Measurements from ENCODE around the gene SKAP2. TPM values are rescaled to one million over a fixed set of nuclear protein-coding genes. Genes with fewer than 3 reads are reported as not detected.

SKAP2 gene
- polyA plus RNA-seq, 1 experiment = 16.0 TPM

- Histone ChIP-seq H3K4me3 (ENCODE audit: low read depth, low read length) (no peak overlapping the region), H3K9me3 (ENCODE audit: control insufficient read depth, insufficient read depth, low read length) (no peaks in the 10 kb centered on the region), H3K27me3 (ENCODE audit: control insufficient read depth, insufficient read depth, low read length) (peaks cover 3% of the 10 kb centered on the region), H3K27ac (ENCODE audit: low read depth, low read length) (no peak overlapping the region)
- no peak for DNase-seq (ENCODE audit: low read depth, low spot score)
- POLR2A ChIA-PET = no interaction called here
- TF ChIP-seq CTCF (IDR thresholded peaks at IDR 0.05; ENCODE audit: low read depth, low read length) = no peak
- CTCF ChIA-PET = interaction anchor here (0.5 to 1.1 kb wide), 2 partner anchors 115 to 530 kb away, joined by 3 to 4 read pairs; no protein-coding TSS in a partner anchor
Measured at GRCh38 chr7:26899519-26899918, 35.1 kb upstream of the SKAP2 start.

- ChIA-PET CTCF (interaction anchor here (1.1 kb wide), 1 partner anchor 529 kb away, joined by 3 read pairs; no protein-coding TSS in a partner anchor), POLR2A (no interaction called here)
- no peak overlapping the region for H3K4me3 ChIP-seq (ENCODE audit: low read depth, low read length)
- no peaks in the 10 kb centered on the region for H3K9me3 ChIP-seq (ENCODE audit: control insufficient read depth, insufficient read depth, low read length)
- peaks cover 3% of the 10 kb centered on the region for H3K27me3 ChIP-seq (ENCODE audit: control insufficient read depth, insufficient read depth, low read length)
- no peak for DNase-seq (ENCODE audit: low read depth, low spot score)
- TF ChIP-seq CTCF (IDR thresholded peaks at IDR 0.05; ENCODE audit: low read depth, low read length) = no peak
- no peak overlapping the region for H3K27ac ChIP-seq (ENCODE audit: low read depth, low read length)
Measured at GRCh38 chr7:26898891-26899290, 34.5 kb upstream of the SKAP2 start.

- Histone ChIP-seq H3K9me3 (ENCODE audit: control insufficient read depth, insufficient read depth, low read length) (no peaks in the 10 kb centered on the region), H3K4me3 (ENCODE audit: low read depth, low read length) (no peak overlapping the region), H3K27ac (ENCODE audit: low read depth, low read length) (no peak overlapping the region), H3K27me3 (ENCODE audit: control insufficient read depth, insufficient read depth, low read length) (peaks cover 3% of the 10 kb centered on the region)
- no peak for TF ChIP-seq CTCF (IDR thresholded peaks at IDR 0.05; ENCODE audit: low read depth, low read length)
- ChIA-PET POLR2A (no interaction called here), CTCF (no interaction called here)
- no peak for DNase-seq (ENCODE audit: low read depth, low spot score)
Measured at GRCh38 chr7:26897928-26898327, 33.5 kb upstream of the SKAP2 start.

GRCh38 chr7:26891400-26892350 lies 27.3 kb upstream of the SKAP2 start:
- no peak overlapping the region for H3K27ac ChIP-seq (ENCODE audit: low read depth, low read length)
- ChIA-PET CTCF (no interaction called here), POLR2A (no interaction called here)
- no peaks in the 10 kb centered on the region for H3K9me3 ChIP-seq (ENCODE audit: control insufficient read depth, insufficient read depth, low read length)
- no peak for DNase-seq (ENCODE audit: low read depth, low spot score)
- H3K4me3 ChIP-seq (ENCODE audit: low read depth, low read length) = no peak overlapping the region
- TF ChIP-seq CTCF (IDR thresholded peaks at IDR 0.05; ENCODE audit: low read depth, low read length) = no peak
- H3K27me3 ChIP-seq (ENCODE audit: control insufficient read depth, insufficient read depth, low read length) = peaks cover 3% of the 10 kb centered on the region

GRCh38 chr7:26880852-26881251 lies 16.5 kb upstream of the SKAP2 start:
- Histone ChIP-seq H3K27me3 (ENCODE audit: control insufficient read depth, insufficient read depth, low read length) (no peaks in the 10 kb centered on the region), H3K27ac (ENCODE audit: low read depth, low read length) (no peak overlapping the region), H3K9me3 (ENCODE audit: control insufficient read depth, insufficient read depth, low read length) (no peaks in the 10 kb centered on the region), H3K4me3 (ENCODE audit: low read depth, low read length) (no peak overlapping the region)
- CTCF ChIA-PET = no interaction called here
- TF ChIP-seq CTCF (IDR thresholded peaks at IDR 0.05; ENCODE audit: low read depth, low read length) = no peak
- POLR2A ChIA-PET = no interaction called here
- no peak for DNase-seq (ENCODE audit: low read depth, low spot score)

All from AG04450 (cell line).